H1 (cell line): ENCODE results near the gene OPRD1. TPM values are rescaled to one million over a fixed set of nuclear protein-coding genes. Genes with fewer than 3 reads are reported as not detected.

ENCODE experiments used
- MAFK ChIP-seq: IDR thresholded peaks from 2 replicates; pipeline ENCODE4 v1.6.1; 2012; ENCODE audit warnings: low read depth, mild to moderate bottlenecking, improper control_type of control experiment, low read length
- SIRT6 ChIP-seq: IDR thresholded peaks from one replicate; pipeline ENCODE4 v1.7.1; 2012; ENCODE audit warnings: low read length, inconsistent platforms
- TEAD4 ChIP-seq: IDR thresholded peaks from 2 replicates; pipeline ENCODE4 v1.6.1; 2012; ENCODE audit warnings: low read depth, low read length, inconsistent platforms, mixed read lengths
- polyA plus RNA-seq, 7 experiments: library from polyadenylated mRNA; depleted of rRNA in 3 of 7; stranded (reverse) in 5 of 7; unstranded in 2 of 7; fragments of >200 nt in 5 of 7; fragments of 200-250 nt in 2 of 7; gene quantifications; 1 replicate in 5 of 7; 2 replicates in 1 of 7; 4 replicates in 1 of 7; pipeline versions ENCODE4 v1.2.1 to v1.2.3, GENCODE V29; 2011 to 2013; ENCODE audit warnings: missing spikeins in 2 of 7, mixed read lengths in 2 of 7
- total RNA-seq: library from RNA; stranded (reverse); fragmentation: NEBNext Ultra II Directional; extraction: Animal tissue kit (Norgen Biotek cat#: 25700); gene quantifications from 2 replicates; pipeline ENCODE4 v1.2.1, GENCODE V29; 2021

Gene OPRD1
- total and polyA plus RNA-seq, 2 of the 8 experiments (the other 6 are each of a cell fraction or from before 2014, with no cell fraction given), result 2.6 to 3.7 TPM

- TF ChIP-seq MAFK, result no peak
- no peak for TF ChIP-seq TEAD4
- no peak for TF ChIP-seq SIRT6
- TF ChIP-seq, all 59 proteins: peak for 0
Observed at GRCh38 chr1:28885977-28886730, 74.2 kb downstream of the OPRD1 start (continued).
